GM12891 (cell line): ENCODE data around the gene NUB1.

Source experiments
- POLR2A ChIP-seq: IDR thresholded peaks from 2 replicates; pipeline ENCODE4 v1.6.1; 2011; ENCODE audit warnings: low read depth, low read length, control low read depth
- POLR2AphosphoS5 ChIP-seq: IDR thresholded peaks from 2 replicates; pipeline ENCODE4 v1.6.1; 2011; ENCODE audit warnings: low read depth, low read length, control low read depth
- SPI1 ChIP-seq: IDR thresholded peaks from 2 replicates; pipeline ENCODE4 v1.6.1; 2011; ENCODE audit warnings: low read depth, low read length, control low read depth
- TAF1 ChIP-seq: IDR thresholded peaks from 2 replicates; pipeline ENCODE4 v1.6.1; 2011; ENCODE audit warnings: low read depth, low read length, control low read depth

- TF ChIP-seq POLR2AphosphoS5, result no peak
- TF ChIP-seq POLR2A, result no peak
- TF ChIP-seq TAF1, result no peak
- no peak for TF ChIP-seq SPI1
Measured at GRCh38 chr7:151307536-151307935, 34.1 kb upstream of the NUB1 start.
